ENCODE measurements around the gene CHCHD6. TPM values are rescaled to one million over a fixed set of nuclear protein-coding genes. Genes with fewer than 3 reads are reported as not detected.

CHCHD6 gene
- total and polyA plus RNA-seq, 2 of the 4 experiments (the other 2 are of a cell fraction) = 18.8 to 28.9 TPM

- no peak overlapping the region; the same call in 1 of the 2 replicates for H4K91ac ChIP-seq (ENCODE audit: insufficient read depth, low read depth, low read length)
- H3K79me1 ChIP-seq (ENCODE audit: low read depth in 1 of 2, low read length in 2 of 2) = no peaks in the 10 kb centered on the region; a peak in 1 of 4 replicates
- dilution Hi-C loops (cut with HindIII; ENCODE audit: low sequenced_read_pairs, unreplicated experiment) = no loop called here
- H3K4me3 ChIP-seq (ENCODE audit: insufficient read depth, low read depth, low read length) = no peak overlapping the region
- H3K9me3 ChIP-seq (ENCODE audit: control insufficient read depth, insufficient read depth, low read length) = no peaks in the 10 kb centered on the region
- H3K23ac ChIP-seq (ENCODE audit: low read depth, low read length) = no peak overlapping the region
- no peak overlapping the region for H3K56ac ChIP-seq (ENCODE audit: extremely low read depth, insufficient read depth, low read length)
- BruUV-seq (replicated peaks) = no TSS peak
- H4K8ac ChIP-seq (ENCODE audit: low read depth in 2 of 2, low read length in 2 of 2) = peak overlapping the region in 1 of 2 experiments; percentile 19; a peak in 1 of 4 replicates
- no peak overlapping the region for H2BK15ac ChIP-seq (ENCODE audit: low read depth, low read length)
- ATAC-seq (ENCODE audit: low read depth) = no peak
- H3K9ac ChIP-seq (ENCODE audit: low read depth, low read length) = no peak overlapping the region
- no peak overlapping the region for H2AFZ ChIP-seq (replicated peaks; ENCODE audit: low read length, poor library complexity)
- H3K18ac ChIP-seq (ENCODE audit: low read depth, low read length) = no peak overlapping the region
- H2BK20ac ChIP-seq (ENCODE audit: low read depth, low read length) = no peak overlapping the region
- peaks cover 17% of the 10 kb centered on the region for H3K9me1 ChIP-seq (ENCODE audit: insufficient read depth, low read length)
- no peak for DNase-seq
- no peaks in the 10 kb centered on the region for H3K36me3 ChIP-seq (ENCODE audit: control insufficient read depth, insufficient read depth, low read length)
- H2BK120ac ChIP-seq (ENCODE audit: low read depth, low read length) = no peak overlapping the region
- H2BK5ac ChIP-seq (ENCODE audit: low read depth, low read length, poor library complexity, severe bottlenecking) = no peak overlapping the region
- TF ChIP-seq CEBPB (IDR thresholded peaks at IDR 0.05; ENCODE audit: low read depth, low read length) = peak; percentile 35; the same call in 1 of the 2 replicates
- no peak for TF ChIP-seq MAFK (IDR thresholded peaks at IDR 0.05; ENCODE audit: low read depth, low read length)
- H2AK9ac ChIP-seq (replicated peaks; ENCODE audit: low read depth, low read length, poor library complexity) = no peak overlapping the region
- H3K4ac ChIP-seq (ENCODE audit: low read depth, low read length) = peak overlapping the region; percentile 27
- in situ Hi-C loops (cut with MboI; ENCODE audit: low sequenced_read_pairs) = no loop called here
- no peak overlapping the region for H3K27ac ChIP-seq (ENCODE audit: insufficient read depth, low read length)
- H4K20me1 ChIP-seq (ENCODE audit: insufficient read depth, low read length) = no peaks in the 10 kb centered on the region
- H2AK5ac ChIP-seq (ENCODE audit: low read depth, low read length) = no peak overlapping the region
- intact Hi-C loops (cut with micrococcal nuclease) = no loop called here
- ChIA-PET CTCF (interaction anchor here (1.0 kb wide), 1 partner anchor 9 kb away, joined by 3 read pairs; no protein-coding TSS in a partner anchor), POLR2A (ENCODE audit: unreplicated experiment) (no interaction called here)
- peaks cover 23% of the 10 kb centered on the region for H3K4me1 ChIP-seq (ENCODE audit: control insufficient read depth, insufficient read depth, low read length)
- H4K5ac ChIP-seq (ENCODE audit: low read depth, low read length) = no peak overlapping the region
- 100% methylated on average over 1 of the region's 2 CpGs; no CpG with 5 or more reads in 1 of the 2 experiments for WGBS, 2 experiments (ENCODE audit: extremely low coverage in 2 of 2, insufficient read length in 1 of 2)
- no peaks in the 10 kb centered on the region for H3K27me3 ChIP-seq (ENCODE audit: control insufficient read depth, insufficient read depth, low read length)
- H3K4me2 ChIP-seq (ENCODE audit: low read depth, low read length) = no peak overlapping the region
- 0 out of 2 replicates have a peak overlapping the region, but pooled peaks have one; percentile 14 for H3K14ac ChIP-seq (replicated peaks; ENCODE audit: low read depth, low read length)
Measured at GRCh38 chr3:126924458-126924857, 220.4 kb downstream of the CHCHD6 start.

Measured in IMR-90 (cell line).